HG03103 (cell line): ENCODE measurements around the gene SLC22A8.
"Not testable (repeated sequence)": the region's sequence is repeated elsewhere in the genome, so short reads cannot be mapped to it uniquely, and the experiment has no call there.

Source experiments
- ATAC-seq: cut with Tn5 transposase; IDR thresholded peaks from one replicate; pipeline ENCODE4 v1.9.1; 2021; ENCODE audit warnings: low read depth; ENCODE audit not compliant: unreplicated experiment

SLC22A8 gene, protein sequence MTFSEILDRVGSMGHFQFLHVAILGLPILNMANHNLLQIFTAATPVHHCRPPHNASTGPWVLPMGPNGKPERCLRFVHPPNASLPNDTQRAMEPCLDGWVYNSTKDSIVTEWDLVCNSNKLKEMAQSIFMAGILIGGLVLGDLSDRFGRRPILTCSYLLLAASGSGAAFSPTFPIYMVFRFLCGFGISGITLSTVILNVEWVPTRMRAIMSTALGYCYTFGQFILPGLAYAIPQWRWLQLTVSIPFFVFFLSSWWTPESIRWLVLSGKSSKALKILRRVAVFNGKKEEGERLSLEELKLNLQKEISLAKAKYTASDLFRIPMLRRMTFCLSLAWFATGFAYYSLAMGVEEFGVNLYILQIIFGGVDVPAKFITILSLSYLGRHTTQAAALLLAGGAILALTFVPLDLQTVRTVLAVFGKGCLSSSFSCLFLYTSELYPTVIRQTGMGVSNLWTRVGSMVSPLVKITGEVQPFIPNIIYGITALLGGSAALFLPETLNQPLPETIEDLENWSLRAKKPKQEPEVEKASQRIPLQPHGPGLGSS

DNA sequence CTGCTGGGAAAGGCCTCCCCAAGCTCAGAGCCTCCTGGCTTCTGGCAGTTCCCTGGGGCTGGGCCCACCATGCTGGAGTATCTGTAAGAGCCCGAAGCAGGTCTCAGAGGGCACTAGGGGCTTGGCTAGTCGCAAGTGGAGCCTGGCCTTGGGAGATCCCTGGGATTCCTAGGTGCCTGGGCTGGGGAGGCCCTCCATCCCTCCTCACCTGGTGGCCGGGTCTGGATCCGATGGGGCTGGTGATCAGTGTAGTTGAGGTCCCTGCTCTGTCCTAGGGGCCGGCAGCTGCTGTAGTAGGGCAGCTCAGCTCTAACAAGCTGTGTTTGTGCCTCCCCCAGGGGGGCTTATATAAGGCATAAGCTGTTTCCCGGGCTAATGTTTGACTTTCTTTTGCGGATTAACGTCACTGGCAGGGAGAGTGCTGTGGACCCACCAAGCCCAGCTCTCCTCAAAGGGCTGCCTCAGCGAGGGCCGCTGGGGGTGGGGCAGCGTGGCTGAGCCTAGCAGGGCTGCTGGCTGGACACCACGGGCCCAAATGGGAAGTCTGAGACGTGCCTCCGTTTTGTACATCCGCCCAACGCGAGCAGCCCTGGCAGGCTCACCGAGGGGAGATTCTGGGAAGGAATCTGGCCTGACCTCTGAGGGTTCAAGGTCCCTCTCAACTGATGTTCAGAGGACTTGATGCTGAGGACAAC, at the start of gene SLC22A8:
Gene SLC22A8, minus strand, starts transcription at position 321 of the 695 bp plus-strand sequence. CDS start 883 bp downstream, outside the sequence.
- no peak for ATAC-seq

DNA sequence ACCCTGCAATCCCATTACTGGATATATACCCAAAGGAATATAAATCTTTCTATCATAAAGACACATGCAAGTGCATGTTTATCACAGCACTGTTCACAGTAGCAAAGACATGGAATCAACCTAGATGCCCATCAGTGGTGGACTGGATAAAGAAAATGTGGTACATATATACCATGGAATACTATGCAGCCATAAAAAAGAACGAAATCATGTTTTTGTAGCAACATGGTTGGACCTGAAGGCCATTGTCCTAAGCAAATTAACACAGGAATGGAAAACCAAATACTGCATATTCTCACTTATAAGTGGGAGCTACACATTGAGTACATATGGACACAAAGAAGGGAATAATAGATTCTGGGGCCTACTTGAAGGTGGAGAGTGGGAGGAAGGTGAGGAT, 30.6 kb upstream of the SLC22A8 start:
- ATAC-seq, result not testable (repeated sequence)

DNA sequence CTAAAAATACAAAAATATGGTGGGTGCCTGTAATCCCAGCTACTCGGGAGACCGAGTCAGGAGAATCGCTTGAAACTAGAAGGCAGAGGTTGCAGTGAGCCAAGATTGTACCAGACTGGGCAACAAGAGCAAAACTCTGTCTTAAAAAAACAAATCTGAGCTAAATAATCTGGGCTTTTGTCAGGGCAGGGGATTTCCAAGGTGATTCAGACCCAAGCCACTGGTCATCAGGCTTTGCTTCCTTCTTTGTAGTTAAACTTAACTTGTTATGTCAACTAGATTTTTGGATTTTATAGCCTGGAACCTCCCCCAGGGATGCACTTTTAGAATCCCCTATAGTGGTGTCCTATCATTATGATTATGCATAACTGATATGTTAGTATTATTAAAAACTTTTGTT, 27.0 kb upstream of the SLC22A8 start:
- ATAC-seq, result no peak

DNA sequence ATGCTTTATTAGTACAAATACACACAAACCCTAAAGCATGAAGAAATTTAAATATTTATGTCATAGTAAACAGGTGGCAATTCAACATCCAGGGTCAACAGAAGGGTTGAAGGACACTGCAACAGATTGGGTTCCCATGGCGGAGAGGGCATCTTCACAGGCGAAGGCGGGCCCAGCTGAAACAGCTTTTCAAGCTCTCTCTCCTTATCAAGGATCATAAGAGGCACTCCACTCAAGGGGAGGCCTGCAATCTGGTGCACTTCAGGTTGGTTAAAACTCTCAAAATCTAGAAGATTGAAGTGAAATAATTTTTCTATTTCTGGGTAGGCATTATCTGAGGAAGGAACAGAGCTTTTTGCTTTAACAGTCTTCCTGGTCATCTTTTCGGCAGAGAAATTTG, 16.8 kb upstream of the SLC22A8 start:
- no peak for ATAC-seq

DNA sequence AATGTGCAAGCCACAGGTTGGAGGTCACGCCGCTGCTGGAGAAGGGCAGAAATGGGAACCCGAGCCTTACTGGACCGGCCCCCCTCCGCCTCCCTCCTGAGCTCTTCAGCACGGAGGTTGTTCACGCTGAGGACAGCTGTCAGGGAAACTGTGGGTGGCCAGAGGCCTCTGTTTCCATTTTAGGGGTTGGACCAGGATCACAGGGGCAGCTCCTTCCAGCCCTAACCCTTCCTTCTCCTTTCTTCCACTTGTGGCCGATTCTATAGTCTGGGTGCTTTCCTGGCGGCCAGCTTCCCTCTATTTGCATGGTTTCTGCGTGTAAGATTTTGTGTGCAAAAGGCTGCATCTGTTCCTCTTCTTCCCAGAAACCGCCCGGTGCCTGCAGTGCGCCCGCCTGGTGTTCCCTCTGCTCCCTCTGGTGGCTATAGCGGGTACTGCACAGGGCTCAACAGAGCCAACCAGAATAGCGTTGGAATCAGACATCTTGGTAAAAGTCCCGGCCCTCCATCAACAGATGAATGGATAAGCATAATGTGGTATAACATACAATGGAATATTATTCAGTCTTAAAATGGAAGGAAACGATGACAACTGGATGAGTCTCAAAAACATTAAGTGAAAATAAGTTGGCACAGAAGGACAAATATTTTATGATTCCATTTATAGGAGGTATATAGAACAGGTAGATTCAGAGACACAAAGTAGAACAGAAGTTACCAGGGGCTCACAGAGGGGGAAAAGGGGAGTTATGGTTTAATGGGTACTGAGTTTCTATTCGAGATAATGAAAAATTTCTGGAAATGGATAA, 8.4 kb upstream of the SLC22A8 start:
- ATAC-seq, result no peak

DNA sequence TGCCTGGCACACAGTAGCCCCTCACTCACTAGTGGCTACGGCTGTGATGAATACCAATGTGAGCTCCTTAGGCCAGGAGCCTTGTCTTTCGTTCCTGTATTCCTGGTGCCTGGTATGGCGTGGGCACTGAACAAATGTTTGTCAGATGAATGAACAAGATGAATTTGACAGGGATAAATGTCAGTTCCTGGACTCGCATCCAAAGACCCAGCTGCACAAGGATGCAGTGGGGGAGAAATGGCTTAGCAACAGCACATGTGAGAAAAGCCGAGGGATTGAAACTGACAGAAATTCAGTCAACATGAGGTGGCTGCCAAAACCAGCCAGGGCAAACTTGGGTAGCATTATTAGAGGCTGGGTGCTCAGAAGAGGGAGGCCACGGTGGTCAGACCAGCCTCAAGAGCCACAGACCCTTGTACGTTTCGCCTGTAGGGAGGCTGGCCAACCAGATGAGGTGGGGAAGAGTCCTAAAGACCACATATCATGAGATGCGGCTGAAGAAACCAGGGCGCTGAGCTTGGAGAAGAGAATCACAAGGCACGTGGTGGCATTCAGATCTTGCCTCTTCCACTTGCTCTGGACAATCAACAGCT, 7.7 kb upstream of the SLC22A8 start:
- ATAC-seq, result no peak

DNA sequence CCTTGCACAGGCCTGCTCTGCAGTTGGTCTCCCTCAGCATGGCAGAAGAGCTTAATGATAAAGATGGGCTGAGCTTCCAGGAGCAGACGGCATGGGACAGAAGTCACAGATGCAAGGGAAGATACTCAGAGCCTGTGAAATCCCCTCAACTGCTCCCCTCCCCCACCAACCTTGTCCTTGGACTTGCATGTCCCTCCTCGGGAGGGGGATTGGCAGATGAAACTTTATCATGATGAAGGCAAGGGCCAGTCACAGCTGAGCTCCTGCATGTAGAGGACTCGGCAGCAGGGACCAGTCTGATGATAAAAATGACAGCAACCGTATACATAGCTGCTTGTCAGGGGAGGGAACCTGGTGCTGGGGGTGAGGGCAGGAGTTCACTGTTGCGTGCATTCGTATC, 6.8 kb upstream of the SLC22A8 start:
- ATAC-seq, result no peak

DNA sequence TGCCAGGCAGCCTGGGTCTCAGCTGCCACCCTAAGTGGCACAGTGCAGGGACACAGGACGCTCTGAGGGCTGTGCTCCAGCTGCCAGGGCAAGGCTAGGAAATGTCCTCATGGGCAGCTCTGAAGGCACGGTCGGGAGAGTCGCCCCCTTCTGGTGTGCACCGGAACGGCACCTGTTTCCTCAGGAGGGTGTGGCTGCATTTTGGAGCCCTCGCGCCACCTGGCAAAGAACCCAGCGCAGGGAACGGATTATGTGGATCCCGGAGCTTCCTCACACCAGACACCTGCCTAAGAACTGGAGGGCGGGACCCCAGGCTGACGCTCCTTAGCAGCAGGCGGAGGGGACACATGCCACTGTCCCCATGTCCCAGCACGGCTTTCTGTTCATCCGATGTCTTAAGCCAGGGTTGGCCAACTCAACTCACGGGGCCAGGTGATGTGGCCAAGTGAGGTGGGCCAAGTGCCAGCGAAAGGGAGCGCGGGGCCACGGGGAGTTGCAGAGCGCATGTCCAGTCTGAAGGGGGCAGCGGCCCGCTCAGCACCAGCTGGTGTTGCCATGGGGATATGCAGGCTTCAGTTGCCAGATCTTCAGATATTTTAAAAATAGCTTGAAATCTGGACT, 5.1 kb upstream of the SLC22A8 start:
- ATAC-seq, result no peak

DNA sequence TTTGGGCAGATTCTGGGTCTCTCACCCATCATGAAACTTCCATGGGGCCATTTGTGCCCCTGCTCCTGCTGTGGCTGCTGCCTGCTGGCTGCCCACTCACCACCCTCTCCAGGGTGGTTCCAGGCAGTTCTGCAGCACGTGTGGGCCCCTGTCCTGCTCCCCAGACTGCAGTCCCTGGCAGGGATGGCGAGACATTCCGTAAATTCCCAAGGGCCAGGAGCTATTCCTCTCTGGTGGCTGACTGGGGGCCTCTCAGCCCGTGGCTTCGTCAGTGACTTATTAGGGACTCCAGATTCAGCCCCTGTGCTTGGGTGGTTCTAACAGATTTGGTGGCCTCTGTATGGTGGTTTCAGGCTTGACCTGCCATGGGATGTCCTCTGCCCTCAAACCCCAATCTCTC, 3.9 kb upstream of the SLC22A8 start:
- no peak for ATAC-seq

DNA sequence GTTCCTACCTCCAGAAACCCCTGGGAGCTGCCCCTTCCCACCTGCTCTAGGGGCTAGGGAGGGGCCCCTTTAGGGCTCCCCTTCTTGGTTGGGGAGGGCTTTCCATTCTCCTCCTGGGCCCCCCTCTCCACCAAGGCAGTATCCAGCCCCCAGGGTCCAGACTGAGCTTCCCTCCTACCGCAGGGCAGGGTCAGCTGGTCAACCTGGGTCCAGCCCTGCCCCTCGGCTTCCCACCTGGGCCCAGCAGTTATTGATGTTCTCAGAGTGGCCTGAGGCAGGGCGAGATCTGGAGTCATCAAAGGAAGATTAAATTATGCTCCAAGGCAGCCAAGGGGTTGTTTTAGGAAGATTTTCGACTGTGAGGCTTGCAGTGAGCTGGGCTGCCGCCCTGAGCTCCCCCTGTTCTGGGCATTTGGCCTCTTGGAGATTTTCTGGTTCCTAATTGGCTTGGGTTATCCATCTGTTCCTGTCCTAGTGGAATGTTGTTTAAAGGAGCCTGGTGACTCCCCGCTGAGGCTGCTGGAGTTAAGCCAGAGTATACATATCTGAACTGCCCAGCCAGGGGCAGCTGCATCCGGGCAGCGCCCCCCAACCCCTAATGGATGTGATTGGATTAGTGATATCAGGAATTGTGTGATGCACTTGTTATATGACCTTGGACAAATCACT, 1.8 kb upstream of the SLC22A8 start:
- no peak for ATAC-seq

DNA sequence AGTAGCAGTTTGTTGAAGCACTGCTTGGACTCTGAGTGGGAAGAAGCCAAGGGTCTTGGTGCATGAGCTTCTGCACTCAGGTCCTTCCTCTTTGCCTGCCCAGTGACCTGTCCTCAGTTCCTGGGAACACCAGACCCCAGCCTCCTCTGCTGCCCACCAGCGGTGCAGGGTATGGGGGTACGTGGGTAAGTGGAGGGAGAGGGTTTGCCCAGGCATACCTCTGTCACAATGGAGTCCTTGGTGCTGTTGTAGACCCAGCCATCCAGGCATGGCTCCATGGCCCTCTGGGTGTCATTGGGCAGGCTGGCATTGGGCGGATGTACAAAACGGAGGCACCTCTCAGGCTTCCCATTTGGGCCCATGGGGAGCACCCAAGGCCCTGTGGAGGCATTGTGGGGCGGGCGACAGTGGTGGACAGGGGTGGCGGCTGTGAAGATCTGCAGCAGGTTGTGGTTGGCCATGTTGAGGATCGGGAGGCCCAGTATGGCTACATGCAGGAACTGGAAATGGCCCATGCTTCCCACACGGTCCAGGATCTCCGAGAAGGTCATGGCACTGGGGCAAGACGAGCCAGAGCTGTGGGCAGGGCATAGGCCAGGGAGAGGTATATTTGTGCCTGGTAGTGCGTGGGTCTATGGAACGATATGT, 1.1 kb downstream of the SLC22A8 start:
- no peak for ATAC-seq

DNA sequence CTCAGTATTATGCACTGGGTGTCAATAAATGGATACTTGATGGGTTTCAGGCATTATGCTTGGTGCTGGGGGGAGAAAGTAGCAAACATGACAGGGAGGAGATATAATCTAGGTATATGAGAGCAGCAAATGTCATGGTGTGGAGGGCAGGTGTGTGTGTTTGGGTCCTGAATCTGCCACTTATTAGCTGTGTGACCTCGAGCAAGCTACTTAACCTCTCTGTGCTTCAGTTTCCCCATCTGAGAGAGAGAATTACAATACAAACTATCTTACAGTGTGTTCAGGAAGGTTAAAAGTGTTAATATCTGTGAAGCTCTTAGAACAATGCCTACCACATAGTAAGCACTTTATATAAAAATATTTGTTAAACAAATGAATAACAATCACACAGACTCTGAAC, 2.8 kb downstream of the SLC22A8 start:
- no peak for ATAC-seq

DNA sequence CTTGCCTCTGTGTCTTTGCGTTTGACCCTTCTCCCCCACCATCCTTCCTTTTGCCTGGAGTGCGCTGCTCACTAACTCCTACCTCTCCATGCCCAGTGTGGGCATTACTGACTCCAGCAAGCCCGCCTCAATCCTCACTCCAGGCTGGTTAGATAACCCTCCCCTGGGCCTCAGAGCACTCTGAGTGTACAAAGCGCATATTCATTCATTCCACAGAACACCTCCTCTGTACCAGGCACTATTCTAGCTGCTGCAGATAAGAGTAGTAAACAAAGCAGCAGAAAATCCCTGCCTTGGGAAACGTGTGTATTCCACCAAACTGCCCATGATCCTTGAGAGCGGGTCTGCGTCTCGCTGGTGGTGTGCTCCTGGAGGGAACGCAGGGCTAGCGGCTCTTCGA, 3.2 kb downstream of the SLC22A8 start:
- no peak for ATAC-seq

DNA sequence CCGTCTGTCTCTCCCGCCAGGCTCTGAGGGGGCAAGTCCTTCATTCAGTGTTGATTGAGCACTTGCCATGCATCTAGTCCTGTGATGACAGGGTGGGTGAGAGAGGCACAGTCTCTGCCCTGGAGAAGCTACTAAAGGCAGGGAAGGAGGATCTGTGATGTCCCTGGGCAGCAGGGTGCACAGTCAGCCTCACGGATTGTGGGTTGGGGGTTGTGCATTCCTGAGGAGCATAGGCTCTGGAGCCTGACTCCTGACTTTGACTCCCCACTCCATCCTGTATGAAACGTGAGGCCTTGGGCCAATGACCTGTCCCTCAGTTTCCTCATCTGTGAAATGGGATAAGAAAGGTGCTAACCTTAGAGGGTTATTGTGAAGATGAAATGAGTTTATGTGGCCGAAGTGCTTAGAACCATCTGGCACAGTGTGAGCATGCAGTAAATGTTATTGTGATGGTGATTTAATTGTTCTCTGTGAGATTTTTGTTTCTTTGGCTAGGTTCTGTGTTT, 4.7 kb downstream of the SLC22A8 start:
- ATAC-seq, result no peak

DNA sequence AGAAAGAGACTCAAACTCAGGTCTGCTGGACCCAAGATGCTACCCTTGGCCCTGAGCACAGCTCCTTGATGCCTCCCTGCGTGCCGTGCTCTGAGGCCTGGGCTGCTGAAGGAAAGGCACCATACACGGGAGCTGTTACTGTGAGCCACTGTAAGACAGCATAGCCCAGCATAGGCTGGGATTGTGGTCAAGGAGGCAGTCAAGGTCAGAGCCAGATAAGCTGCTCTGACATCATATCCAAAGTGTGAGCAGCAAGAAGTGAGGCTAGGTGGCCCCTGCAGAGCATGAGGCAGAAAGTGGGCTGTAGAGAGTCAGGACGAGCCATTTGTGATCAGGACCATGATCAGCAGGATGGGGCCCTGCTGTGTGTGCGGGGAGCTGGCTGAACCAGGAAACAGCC, 7.7 kb downstream of the SLC22A8 start:
- ATAC-seq, result no peak

DNA sequence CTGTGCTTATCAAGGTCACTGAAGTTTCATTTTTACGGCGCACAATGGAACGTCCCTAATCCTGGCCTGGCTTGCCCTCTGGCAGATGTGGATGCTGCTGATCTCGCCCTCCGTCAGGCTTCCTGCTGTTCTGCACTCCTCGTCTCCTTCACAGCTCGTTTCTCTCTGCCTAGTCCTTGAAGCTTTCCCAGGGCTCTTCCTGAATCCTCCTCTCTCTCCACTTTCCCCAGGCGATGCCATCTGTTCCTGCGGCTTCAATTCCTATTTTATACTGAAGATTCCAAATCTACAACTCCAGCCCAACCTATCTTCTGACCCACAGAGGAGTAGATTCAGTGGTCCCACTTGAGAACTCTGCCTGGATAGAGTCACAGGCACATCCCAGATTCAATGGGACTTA, 14.2 kb downstream of the SLC22A8 start:
- ATAC-seq, result no peak

DNA sequence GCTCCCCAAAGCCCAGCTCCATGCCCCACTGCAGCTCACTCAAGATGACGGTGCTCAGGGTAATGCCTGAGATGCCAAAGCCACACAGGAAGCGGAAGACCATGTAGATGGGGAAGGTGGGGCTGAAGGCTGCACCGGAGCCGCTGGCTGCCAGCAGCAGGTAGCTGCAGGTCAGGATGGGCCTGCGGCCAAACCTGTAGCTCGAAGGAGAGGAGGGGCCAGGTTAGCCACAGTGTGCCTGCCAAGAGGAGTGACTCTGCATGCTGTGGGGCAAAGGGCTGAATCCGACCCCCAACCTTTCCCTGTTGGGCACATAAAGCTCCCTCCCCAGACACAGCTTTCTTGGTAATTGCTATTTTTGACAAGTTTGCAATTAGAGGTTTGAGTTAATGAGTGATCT, 16.0 kb downstream of the SLC22A8 start:
- no peak for ATAC-seq

DNA sequence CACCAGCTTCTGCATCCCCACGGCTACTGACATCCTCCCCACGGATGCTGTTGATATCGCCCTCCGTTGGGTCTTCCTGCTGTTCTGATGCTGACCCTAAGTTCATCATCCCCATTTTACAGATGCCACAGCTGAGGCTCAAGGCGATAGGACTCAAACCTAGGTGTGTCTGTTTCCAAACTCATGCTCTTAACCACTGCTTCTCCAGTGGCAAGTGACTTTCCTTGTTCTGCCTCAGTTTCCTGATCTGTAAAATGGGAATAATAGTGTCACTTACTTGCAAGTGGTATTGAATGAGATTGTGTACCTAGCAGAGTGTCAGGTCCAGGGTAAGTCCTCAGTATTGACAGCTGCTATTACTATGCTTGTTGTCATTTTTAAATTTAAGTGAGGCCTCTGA, 16.5 kb downstream of the SLC22A8 start:
- ATAC-seq, result no peak

DNA sequence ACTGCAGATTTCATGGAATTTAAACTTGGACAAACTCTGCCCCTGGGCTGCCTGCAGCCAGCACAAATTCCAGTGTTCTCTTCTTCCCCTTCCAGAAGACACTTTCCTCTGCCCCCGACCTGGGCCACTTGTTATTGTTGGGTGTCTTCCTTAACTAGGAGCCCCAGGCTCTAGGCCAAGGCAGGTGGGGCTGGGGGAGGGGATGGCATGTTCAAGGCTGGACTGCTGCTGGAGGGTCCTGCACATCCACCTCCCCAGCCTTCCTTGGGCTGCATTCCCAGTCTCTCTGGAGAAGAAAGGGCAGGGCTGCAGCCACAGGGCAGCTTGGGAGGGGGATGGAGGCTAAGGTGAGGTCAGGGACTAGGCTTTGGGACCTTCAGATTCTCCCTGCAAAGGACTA, 19.4 kb downstream of the SLC22A8 start:
- ATAC-seq, result no peak
